IMR-90 (cell line): ENCODE data around the gene DUSP22. TPM values are rescaled to one million over a fixed set of nuclear protein-coding genes. Genes with fewer than 3 reads are reported as not detected.

ENCODE experiments used
- ATAC-seq: fragments of 200-7000 bp; cut with Tn5 transposase; 2 replicates; pipeline ENCODE4 v1.9.1; 2020; ENCODE audit warnings: low read depth, mild to moderate bottlenecking, moderate library complexity
- BruUV-seq: library from RNA; stranded (reverse); fragments of 400-500 nt; replicated peaks from 2 replicates; lab custom pipeline; 2021; lab: Mats Ljungman, UMichigan
- CTCF ChIA-PET: fragments of 300-600 bp; formaldehyde crosslinking; extraction: SDS; loops from one replicate; lab custom pipeline; 2021; ENCODE audit warnings: antibody characterized with exemption; lab: Yijun Ruan, JAX
- POLR2A ChIA-PET: fragments of 300-600 bp; sonication (Branson Sonifier 250); formaldehyde crosslinking; loops from one replicate; lab custom pipeline; 2022; ENCODE audit warnings: antibody characterized with exemption; ENCODE audit not compliant: unreplicated experiment; lab: Charles Lee
- DNase-seq: peaks from one replicate; pipeline ENCODE4 v3.0.0; 2013
- H2AFZ ChIP-seq: replicated peaks from 2 replicates; pipeline ENCODE3; 2013; ENCODE audit warnings: low read length, mild to moderate bottlenecking; ENCODE audit not compliant: poor library complexity
- H2AK5ac ChIP-seq: 2 replicates; pipeline ENCODE4 v1.6.1; 2013; ENCODE audit warnings: low read depth, low read length, inconsistent platforms
- H2AK9ac ChIP-seq: replicated peaks from 2 replicates; pipeline ENCODE3; 2013; ENCODE audit warnings: mild to moderate bottlenecking, low read depth, low read length, moderate library complexity; ENCODE audit not compliant: poor library complexity
- H2BK120ac ChIP-seq: 2 replicates; pipeline ENCODE4 v1.6.1; 2013; ENCODE audit warnings: low read depth, low read length, inconsistent platforms
- H2BK15ac ChIP-seq: 3 replicates; pipeline ENCODE4 v1.6.1; 2013; ENCODE audit warnings: low read depth, low read length, inconsistent platforms
- H2BK20ac ChIP-seq: 2 replicates; pipeline ENCODE4 v1.6.1; 2013; ENCODE audit warnings: low read depth, mild to moderate bottlenecking, inconsistent platforms, low read length, moderate library complexity
- H2BK5ac ChIP-seq: 2 replicates; pipeline ENCODE4 v1.6.1; 2013; ENCODE audit warnings: mild to moderate bottlenecking, low read depth, low read length, inconsistent platforms; ENCODE audit not compliant: poor library complexity, severe bottlenecking
- H3K14ac ChIP-seq: replicated peaks from 2 replicates; pipeline ENCODE4 v1.6.1; 2013; ENCODE audit warnings: low read depth, low read length, inconsistent platforms
- H3K18ac ChIP-seq: 2 replicates; pipeline ENCODE4 v1.6.1; 2013; ENCODE audit warnings: low read depth, low read length, control low read depth
- H3K23ac ChIP-seq: 2 replicates; pipeline ENCODE4 v1.6.1; 2013; ENCODE audit warnings: low read depth, low read length, inconsistent platforms
- H3K27ac ChIP-seq: 2 replicates; pipeline ENCODE4 v1.5.1; 2013; ENCODE audit warnings: mild to moderate bottlenecking, control low read depth, low read length; ENCODE audit not compliant: insufficient read depth
- H3K27me3 ChIP-seq: 2 replicates; pipeline ENCODE4 v1.6.1; 2013; ENCODE audit warnings: low read length; ENCODE audit not compliant: control insufficient read depth, insufficient read depth
- H3K36me3 ChIP-seq: 2 replicates; pipeline ENCODE4 v1.6.1; 2013; ENCODE audit warnings: low read length, mixed read lengths; ENCODE audit not compliant: control insufficient read depth, insufficient read depth
- H3K4ac ChIP-seq: 2 replicates; pipeline ENCODE4 v1.6.1; 2013; ENCODE audit warnings: low read depth, low read length, inconsistent platforms
- H3K4me1 ChIP-seq: 2 replicates; pipeline ENCODE4 v1.6.1; 2013; ENCODE audit warnings: low read length, mixed read lengths; ENCODE audit not compliant: control insufficient read depth, insufficient read depth
- H3K4me2 ChIP-seq: 2 replicates; pipeline ENCODE4 v1.6.1; 2013; ENCODE audit warnings: low read depth, mild to moderate bottlenecking, control low read depth, low read length, moderate library complexity
- H3K4me3 ChIP-seq: 2 replicates; pipeline ENCODE4 v1.5.1; 2013; ENCODE audit warnings: low read depth, mild to moderate bottlenecking, control low read depth, low read length, moderate library complexity; ENCODE audit not compliant: insufficient read depth
- H3K56ac ChIP-seq: 2 replicates; pipeline ENCODE4 v1.6.1; 2013; ENCODE audit warnings: low read length, inconsistent platforms; ENCODE audit not compliant: insufficient read depth; ENCODE audit errors: extremely low read depth
- H3K79me1 ChIP-seq, 2 experiments: 2 replicates each; pipeline ENCODE4 v1.6.1; 2013; ENCODE audit warnings: low read length in 2 of 2, inconsistent platforms in 1 of 2, low read depth in 1 of 2
- H3K9ac ChIP-seq: 2 replicates; pipeline ENCODE4 v1.6.1; 2013; ENCODE audit warnings: low read depth, low read length, control low read depth
- H3K9me1 ChIP-seq: 2 replicates; pipeline ENCODE4 v1.6.1; 2013; ENCODE audit warnings: low read length, inconsistent platforms; ENCODE audit not compliant: insufficient read depth
- H3K9me3 ChIP-seq: 2 replicates; pipeline ENCODE4 v1.6.1; 2013; ENCODE audit warnings: low read length; ENCODE audit not compliant: control insufficient read depth, insufficient read depth
- H4K20me1 ChIP-seq: 2 replicates; pipeline ENCODE4 v1.6.1; 2013; ENCODE audit warnings: low read length, inconsistent platforms; ENCODE audit not compliant: insufficient read depth
- H4K5ac ChIP-seq: 2 replicates; pipeline ENCODE4 v1.6.1; 2013; ENCODE audit warnings: mild to moderate bottlenecking, low read depth, low read length, control low read depth
- H4K8ac ChIP-seq, 2 experiments: 2 replicates each; pipeline ENCODE4 v1.6.1; 2013; ENCODE audit warnings: low read depth in 2 of 2, low read length in 2 of 2, control low read depth in 1 of 2, inconsistent platforms in 1 of 2
- H4K91ac ChIP-seq: 2 replicates; pipeline ENCODE4 v1.6.1; 2013; ENCODE audit warnings: low read depth, low read length, inconsistent platforms; ENCODE audit not compliant: insufficient read depth
- BHLHE40 ChIP-seq: fragments of 150-350 bp; IDR thresholded peaks from 2 replicates; pipeline ENCODE4 v1.6.1; 2016; ENCODE audit warnings: mild to moderate bottlenecking, low read depth, low read length
- CEBPB ChIP-seq: IDR thresholded peaks from 2 replicates; pipeline ENCODE4 v1.6.1; 2012; ENCODE audit warnings: low read depth, low read length, improper control_type of control experiment
- FOS ChIP-seq: fragments of 150-350 bp; IDR thresholded peaks from 2 replicates; pipeline ENCODE4 v1.6.1; 2016; ENCODE audit warnings: low read depth, low read length
- MAZ ChIP-seq: IDR thresholded peaks from 2 replicates; pipeline ENCODE4 v1.6.1; 2012; ENCODE audit warnings: low read depth, mild to moderate bottlenecking, low read length, improper control_type of control experiment, moderate library complexity, borderline replicate concordance
- MXI1 ChIP-seq: IDR thresholded peaks from 2 replicates; pipeline ENCODE4 v1.6.1; 2012; ENCODE audit warnings: low read depth, mild to moderate bottlenecking, low read length, moderate library complexity, borderline replicate concordance
- NFE2L2 ChIP-seq: fragments of 150-350 bp; IDR thresholded peaks from 2 replicates; pipeline ENCODE4 v1.6.1; 2016; ENCODE audit warnings: low read depth, mild to moderate bottlenecking, low read length
- POLR2A ChIP-seq: IDR thresholded peaks from 2 replicates; pipeline ENCODE4 v1.6.1; 2012; ENCODE audit warnings: mild to moderate bottlenecking, low read depth, low read length
- RAD21 ChIP-seq: IDR thresholded peaks from 2 replicates; pipeline ENCODE4 v1.6.1; 2012; ENCODE audit warnings: low read length, improper control_type of control experiment
- RCOR1 ChIP-seq: IDR thresholded peaks from 2 replicates; pipeline ENCODE4 v1.6.1; 2012; ENCODE audit warnings: mild to moderate bottlenecking, low read length, improper control_type of control experiment; ENCODE audit not compliant: insufficient replicate concordance
- RFX5 ChIP-seq: IDR thresholded peaks from 2 replicates; pipeline ENCODE4 v1.8.0; 2012; ENCODE audit warnings: low read depth, mild to moderate bottlenecking, low read length, moderate library complexity
- SMC3 ChIP-seq: fragments of 150-350 bp; IDR thresholded peaks from 2 replicates; pipeline ENCODE4 v1.6.1; 2016; ENCODE audit warnings: low read depth, mild to moderate bottlenecking, antibody characterized with exemption, low read length, moderate library complexity
- WGBS, 2 experiments: methylation state at CpG; one replicate each; pipeline versions ENCODE4 v1.1.5 to v1.1.7; 2013; ENCODE audit warnings: missing lambda C conversion rate in 2 of 2; ENCODE audit not compliant: insufficient read length in 1 of 2; ENCODE audit errors: extremely low coverage in 2 of 2; 5-methylcytosine and 5-hydroxymethylcytosine counted together
- dilution Hi-C: fragments of 300-500 bp; cut with HindIII; formaldehyde crosslinking; loops from one replicate; pipeline ENCODE4 v1.14.3; 2018; ENCODE audit warnings: low sequenced_read_pairs; ENCODE audit not compliant: unreplicated experiment
- in situ Hi-C: fragments of 300-500 bp; cut with MboI; formaldehyde crosslinking; loops from 3 replicates; pipeline ENCODE4 v1.14.3; 2019; ENCODE audit warnings: low sequenced_read_pairs, inconsistent platforms, mixed read lengths
- intact Hi-C: fragments of 100-400 bp; cut with micrococcal nuclease; formaldehyde crosslinking; loops from 2 replicates; pipeline ENCODE4 v1.10.0; 2022
- polyA plus RNA-seq, 3 experiments: library from polyadenylated mRNA; depleted of rRNA; stranded (reverse); fragments of >200 nt; gene quantifications; 2 replicates each; pipeline ENCODE4 v1.2.3, GENCODE V29; 2012; ENCODE audit warnings: low replicate concordance in 1 of 3
- total RNA-seq: library from RNA; depleted of rRNA; stranded (reverse); fragments of >200 nt; gene quantifications from 2 replicates; pipeline ENCODE4 v1.2.3, GENCODE V29; 2012

The DUSP22 gene
- total and polyA plus RNA-seq, 2 of the 4 experiments (the other 2 are of a cell fraction): 7.1 to 8.2 TPM

GRCh38 chr6:397604-398003, 105.3 kb downstream of the DUSP22 start:
- ATAC-seq (no peak), DNase-seq (no peak)
- H2BK120ac ChIP-seq: no peak overlapping the region
- H4K91ac ChIP-seq: no peak overlapping the region
- TF ChIP-seq MXI1 (no peak), POLR2A (no peak), BHLHE40 (no peak), NFE2L2 (no peak), CEBPB (no peak), RAD21 (no peak), RCOR1 (no peak), FOS (no peak), RFX5 (no peak), SMC3 (no peak), MAZ (no peak)
- H3K27me3 ChIP-seq: peaks cover 73% of the 10 kb centered on the region
- H2AK5ac ChIP-seq: no peak overlapping the region
- no peak overlapping the region for H3K18ac ChIP-seq
- H3K56ac ChIP-seq: no peak overlapping the region
- no peak overlapping the region for H3K14ac ChIP-seq
- no peak overlapping the region for H2BK5ac ChIP-seq
- H3K23ac ChIP-seq: no peak overlapping the region
- H2BK20ac ChIP-seq: no peak overlapping the region
- in situ Hi-C loops: no loop called here
- H4K20me1 ChIP-seq: no peaks in the 10 kb centered on the region
- BruUV-seq: no TSS peak
- H2BK15ac ChIP-seq: no peak overlapping the region
- CTCF ChIA-PET: interaction anchor here (1.3 kb wide), 1 partner anchor 10 kb away, joined by 7 read pairs; no protein-coding TSS in a partner anchor
- H3K36me3 ChIP-seq: no peaks in the 10 kb centered on the region
- H3K4me2 ChIP-seq: no peak overlapping the region
- POLR2A ChIA-PET: no interaction called here
- no peak overlapping the region for H3K4me3 ChIP-seq
- no CpG with 5 or more reads among the region's 5 CpGs for WGBS, 2 experiments
- no peak overlapping the region for H2AK9ac ChIP-seq
- H3K4ac ChIP-seq: no peak overlapping the region
- no peak overlapping the region for H3K9ac ChIP-seq
- H3K27ac ChIP-seq: no peak overlapping the region
- dilution Hi-C loops: no loop called here
- H3K9me1 ChIP-seq: no peaks in the 10 kb centered on the region
- no peaks in the 10 kb centered on the region for H3K9me3 ChIP-seq
- no peaks in the 10 kb centered on the region for H3K4me1 ChIP-seq
- H4K8ac ChIP-seq: no peak overlapping the region
- intact Hi-C loops: no loop called here
- H4K5ac ChIP-seq: no peak overlapping the region
- no peaks in the 10 kb centered on the region for H3K79me1 ChIP-seq
- no peak overlapping the region for H2AFZ ChIP-seq
